HepG2 (cell line): ENCODE data around the gene NEDD8. TPM values are rescaled to one million over a fixed set of nuclear protein-coding genes. Genes with fewer than 3 reads are reported as not detected.
A peak's percentile ranks its signal among the peaks of the same experiment; 100 is the strongest.

Experiments
- ATAC-seq: fragments of 200-7000 bp; cut with Tn5 transposase; 3 replicates; pipeline ENCODE4 v1.9.1; 2020; ENCODE audit warnings: mild to moderate bottlenecking, moderate library complexity
- BruUV-seq: library from RNA; stranded (reverse); fragments of 400-500 nt; replicated peaks from 2 replicates; lab custom pipeline; 2021; lab: Mats Ljungman, UMichigan
- CTCF ChIA-PET: fragments of 300-600 bp; formaldehyde crosslinking; extraction: SDS; loops from one replicate; lab custom pipeline; 2021; ENCODE audit warnings: low total read pairs, inconsistent platforms, low intra/inter-chr PET ratio; lab: Yijun Ruan, JAX
- POLR2A ChIA-PET: fragments of 350-600 bp; sonication (Branson Sonifier 250); formaldehyde crosslinking; loops from one replicate; lab custom pipeline; 2020; ENCODE audit warnings: antibody characterized with exemption, inconsistent platforms; lab: Yijun Ruan, JAX
- DNase-seq: peaks from one replicate; pipeline ENCODE4 v3.0.0-alpha.2; 2015; ENCODE audit warnings: low spot score
- FAIRE-seq: peaks from 3 replicates; lab custom pipeline; 2011; peaks lifted over from hg19 to GRCh38; lab: Jason Lieb, UNC
- H2AFZ ChIP-seq: one replicate; pipeline ENCODE4 v1.6.1; 2011; ENCODE audit warnings: low read length, inconsistent platforms
- H3K27ac ChIP-seq: fragments of 300-600 bp; 3 replicates; pipeline ENCODE4 v1.8.0; 2011; ENCODE audit warnings: mixed run types, mild to moderate bottlenecking, mixed read lengths, low read length, inconsistent platforms; ENCODE audit not compliant: insufficient read depth; ENCODE audit errors: extremely low read length
- H3K27me3 ChIP-seq, 2 experiments: fragments of 200-600 bp in 1 of 2; 2 replicates in 1 of 2; 3 replicates in 1 of 2; pipeline versions ENCODE4 v1.6.0 to v1.8.0; 2011; ENCODE audit warnings: low read length in 2 of 2, mild to moderate bottlenecking in 2 of 2, moderate library complexity in 2 of 2, inconsistent platforms in 1 of 2; ENCODE audit not compliant: insufficient read depth in 2 of 2, control insufficient read depth in 1 of 2
- H3K36me3 ChIP-seq, 2 experiments: fragments of 200-600 bp in 1 of 2; replicated peaks in 1 of 2; 2 replicates in 1 of 2; 3 replicates in 1 of 2; pipeline versions ENCODE4 v1.5.1 to v1.8.0; 2011; ENCODE audit warnings: low read length in 2 of 2, inconsistent platforms in 1 of 2; ENCODE audit not compliant: insufficient read depth in 2 of 2, control insufficient read depth in 1 of 2
- H3K4me1 ChIP-seq: 2 replicates; pipeline ENCODE4 v1.5.1; 2012; ENCODE audit warnings: low read length, inconsistent platforms; ENCODE audit not compliant: insufficient read depth
- H3K4me2 ChIP-seq: 2 replicates; pipeline ENCODE4 v1.6.0; 2011; ENCODE audit warnings: low read depth, low read length, inconsistent platforms
- H3K4me3 ChIP-seq, 3 experiments: fragments of 200-600 bp in 1 of 3; sonication (generic), shearing (Covaris generic) in 1 of 3; replicated peaks in 1 of 3; 2 replicates each; pipeline ENCODE4 v1.5.1; 2011 to 2016; ENCODE audit warnings: low read length in 3 of 3, inconsistent platforms in 2 of 3, low read depth in 2 of 3, mild to moderate bottlenecking in 2 of 3, control low read depth in 1 of 3, mixed read lengths in 1 of 3; ENCODE audit not compliant: insufficient read depth in 1 of 3
- H3K79me2 ChIP-seq: one replicate; pipeline ENCODE4 v1.6.1; 2011; ENCODE audit warnings: low read length, inconsistent platforms; ENCODE audit not compliant: insufficient read depth
- H3K9ac ChIP-seq: 2 replicates; pipeline ENCODE4 v1.6.0; 2011; ENCODE audit warnings: mild to moderate bottlenecking, low read depth, low read length, inconsistent platforms; ENCODE audit not compliant: insufficient read depth
- H3K9me3 ChIP-seq: 2 replicates; pipeline ENCODE4 v1.5.1; 2012; ENCODE audit warnings: mild to moderate bottlenecking, low read length
- H4K20me1 ChIP-seq: 2 replicates; pipeline ENCODE4 v1.6.0; 2011; ENCODE audit warnings: inconsistent platforms, mild to moderate bottlenecking, low read length, moderate library complexity; ENCODE audit not compliant: insufficient read depth
- BORCS8-MEF2B ChIP-seq: sonication (generic); formaldehyde crosslinking; IDR thresholded peaks from 2 replicates; pipeline ENCODE4 v1.8.0; 2022; ENCODE audit warnings: mild to moderate bottlenecking, missing genetic modification reagents
- PAF1 ChIP-seq: IDR thresholded peaks from 2 replicates; pipeline ENCODE4 v1.6.1; 2016; ENCODE audit warnings: missing genetic modification reagents, missing compliant biosample characterization
- SP4 ChIP-seq: sonication (generic); formaldehyde crosslinking; IDR thresholded peaks from 2 replicates; pipeline ENCODE4 v1.8.1; 2023; ENCODE audit warnings: mild to moderate bottlenecking, missing genetic modification reagents
- TMF1 ChIP-seq: sonication (generic); formaldehyde crosslinking; IDR thresholded peaks from 2 replicates; pipeline ENCODE4 v1.8.1; 2022; ENCODE audit warnings: low read depth, missing genetic modification reagents
- TRIM24 ChIP-seq: sonication (generic); formaldehyde crosslinking; IDR thresholded peaks from 2 replicates; pipeline ENCODE4 v1.8.0; 2022; ENCODE audit warnings: mild to moderate bottlenecking, missing genetic modification reagents
- ZC3H13 ChIP-seq: sonication (generic); formaldehyde crosslinking; IDR thresholded peaks from 2 replicates; pipeline ENCODE4 v1.8.1; 2023; ENCODE audit warnings: mild to moderate bottlenecking, missing genetic modification reagents, moderate library complexity
- ZNF232 ChIP-seq: sonication (generic); formaldehyde crosslinking; IDR thresholded peaks from 2 replicates; pipeline ENCODE4 v1.4.0; 2020; ENCODE audit warnings: missing genetic modification reagents, borderline replicate concordance
- ZNF333 ChIP-seq: sonication (generic); formaldehyde crosslinking; IDR thresholded peaks from 2 replicates; pipeline ENCODE4 v1.4.0; 2020; ENCODE audit warnings: mild to moderate bottlenecking, missing genetic modification reagents, borderline replicate concordance
- ZNF558 ChIP-seq: sonication (generic); formaldehyde crosslinking; IDR thresholded peaks from 2 replicates; pipeline ENCODE4 v1.9.0; 2022; ENCODE audit warnings: mild to moderate bottlenecking, missing genetic modification reagents, borderline replicate concordance
- ZNF670 ChIP-seq: sonication (generic); formaldehyde crosslinking; IDR thresholded peaks from 2 replicates; pipeline ENCODE4 v1.8.0; 2022; ENCODE audit warnings: mild to moderate bottlenecking, missing genetic modification reagents, borderline replicate concordance
- WGBS: methylation state at CpG from one replicate; pipeline ENCODE4 v1.1.6; 2017; ENCODE audit warnings: low lambda C conversion rate; 5-methylcytosine and 5-hydroxymethylcytosine counted together
- in situ Hi-C: cut with HindIII; loops from 2 replicates; pipeline ENCODE4 v1.10.0; 2017; ENCODE audit warnings: low pct_unique_long_range_greater_than_20kb; ENCODE audit not compliant: extremely low pct_ligation_motif_present
- intact Hi-C: fragments of 100-400 bp; cut with micrococcal nuclease; formaldehyde crosslinking; loops from one replicate; pipeline ENCODE4 v1.10.0; 2022; ENCODE audit not compliant: unreplicated experiment
- polyA plus RNA-seq, 8 experiments: library from polyadenylated mRNA; depleted of rRNA in 3 of 8; stranded (reverse) in 7 of 8; unstranded in 1 of 8; fragments of >200 nt; fragmentation: Illumina TruSeq in 4 of 8; extraction: Trizol in 4 of 8; gene quantifications; 2 replicates each; pipeline versions ENCODE4 v1.2.1 to v1.2.3, GENCODE V29; 2011 to 2016; ENCODE audit warnings: low read depth in 4 of 8, missing spikeins in 1 of 8, mixed read lengths in 1 of 8; ENCODE audit not compliant: insufficient read depth in 1 of 8
- total RNA-seq, 5 experiments: library from RNA; depleted of rRNA; stranded (reverse); fragments of >200 nt; fragmentation: Illumina TruSeq; extraction: Trizol; gene quantifications; 2 replicates each; pipeline ENCODE4 v1.2.3, GENCODE V29; 2016; ENCODE audit warnings: low read depth in 1 of 5
- TF ChIP-seq, protein P1 (sequence below): sonication (generic); formaldehyde crosslinking; IDR thresholded peaks from 2 replicates; pipeline ENCODE4 v1.5.0; 2020; ENCODE audit warnings: mild to moderate bottlenecking, missing genetic modification reagents, borderline replicate concordance
- TF ChIP-seq, protein P2 (sequence below): sonication (generic); formaldehyde crosslinking; IDR thresholded peaks from 2 replicates; pipeline ENCODE4 v1.4.0; 2020; ENCODE audit warnings: mild to moderate bottlenecking, missing genetic modification reagents
- TF ChIP-seq, protein P3 (sequence below): sonication (generic); formaldehyde crosslinking; IDR thresholded peaks from 2 replicates; pipeline ENCODE4 v1.8.0; 2023; ENCODE audit warnings: mild to moderate bottlenecking, missing genetic modification reagents
- TF ChIP-seq, protein P4 (sequence below): sonication (generic); formaldehyde crosslinking; IDR thresholded peaks from 2 replicates; pipeline ENCODE4 v1.8.1; 2023; ENCODE audit warnings: mild to moderate bottlenecking, missing genetic modification reagents

NEDD8 gene
- total and polyA plus RNA-seq, 2 of the 13 experiments (the other 11 are each of a cell fraction or from before 2014, with no cell fraction given) = 535 to 713 TPM

DNA sequence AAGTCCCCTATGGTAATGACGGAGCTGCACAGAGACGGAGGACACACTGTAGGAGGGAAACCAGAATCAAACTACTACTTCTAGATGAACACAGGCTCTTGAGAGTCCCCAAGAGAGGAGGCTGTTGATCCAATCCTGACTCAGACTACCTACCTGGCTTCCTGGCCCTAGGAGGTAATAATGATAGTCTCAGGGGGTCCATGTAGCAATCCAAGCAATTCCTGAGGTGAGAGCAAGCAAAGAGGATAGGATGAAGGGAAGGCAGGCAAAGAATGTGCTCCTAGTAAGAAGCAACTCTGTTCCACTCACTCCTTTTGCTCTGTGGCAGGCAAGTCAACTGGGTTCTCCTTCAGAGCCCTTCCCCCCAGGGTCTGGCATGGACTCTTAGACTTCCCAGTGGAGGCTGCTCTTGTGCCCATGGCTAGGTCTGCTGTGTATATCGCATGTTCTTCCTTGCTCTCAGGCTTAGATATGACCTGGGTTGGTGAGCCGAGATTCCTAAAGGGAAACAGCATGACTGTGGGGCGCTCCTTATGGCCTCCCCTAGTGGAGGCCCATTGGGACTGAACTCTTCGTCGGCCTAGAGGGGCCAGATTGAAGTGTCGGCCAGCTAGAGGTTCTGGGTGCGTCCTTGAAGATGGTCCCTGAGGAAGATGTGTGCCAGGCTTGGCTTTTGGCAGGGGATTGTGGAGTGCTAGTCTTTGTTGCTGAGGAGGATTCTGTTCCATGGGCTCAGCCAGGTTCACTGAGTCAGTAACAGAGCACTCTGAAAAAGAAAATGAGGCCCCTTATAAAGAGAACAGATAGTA, 8.1 kb upstream of the NEDD8 start:
- no peak overlapping the region for H3K4me3 ChIP-seq
- in situ Hi-C loops (loop anchor here (5.0 to 10.0 kb wide), 2 partner anchors 57 to 194 kb away; partner anchors contain the start of genes DHRS1 and NOP9), intact Hi-C loops (no loop called here)
- peaks cover 41 to 58% of the 10 kb centered on the region in 2 experiments for H3K36me3 ChIP-seq
- FAIRE-seq = no peak
- BruUV-seq = no TSS peak
- 97% methylated on average over 9 of the region's 9 CpGs for WGBS
- 0 out of 2 replicates have a peak, but pooled peaks cover 3% of the 10 kb centered on the region for H4K20me1 ChIP-seq
- H3K4me2 ChIP-seq = no peak overlapping the region
- peaks cover 45% of the 10 kb centered on the region for H3K4me1 ChIP-seq
- no peak overlapping the region for H3K9ac ChIP-seq
- no peak for DNase-seq
- peaks cover 12% of the 10 kb centered on the region for H3K79me2 ChIP-seq
- H2AFZ ChIP-seq = no peak overlapping the region
- POLR2A ChIA-PET = interaction anchor here (0.7 to 18.0 kb wide), 9 partner anchors 7 to 190 kb away, joined by 4 to 850 read pairs (median 62); partner anchors contain the start of genes CBLN3, CHMP4A, CIDEB and DCAF11
- H3K27ac ChIP-seq = no peak overlapping the region
- H3K27me3 ChIP-seq = no peaks in the 10 kb centered on the region; a peak in 1 of 5 replicates
- ATAC-seq = no peak
- no peaks in the 10 kb centered on the region for H3K9me3 ChIP-seq
- CTCF ChIA-PET = interaction anchor here (1.3 kb wide), 1 partner anchor 56 kb away, joined by 3 read pairs; no protein-coding TSS in a partner anchor
- TF ChIP-seq TMF1 (CRISPR knock-in tag) = 0 out of 2 replicates have a peak, but pooled peaks have one; percentile 43
- TF ChIP-seq, protein P1, sequence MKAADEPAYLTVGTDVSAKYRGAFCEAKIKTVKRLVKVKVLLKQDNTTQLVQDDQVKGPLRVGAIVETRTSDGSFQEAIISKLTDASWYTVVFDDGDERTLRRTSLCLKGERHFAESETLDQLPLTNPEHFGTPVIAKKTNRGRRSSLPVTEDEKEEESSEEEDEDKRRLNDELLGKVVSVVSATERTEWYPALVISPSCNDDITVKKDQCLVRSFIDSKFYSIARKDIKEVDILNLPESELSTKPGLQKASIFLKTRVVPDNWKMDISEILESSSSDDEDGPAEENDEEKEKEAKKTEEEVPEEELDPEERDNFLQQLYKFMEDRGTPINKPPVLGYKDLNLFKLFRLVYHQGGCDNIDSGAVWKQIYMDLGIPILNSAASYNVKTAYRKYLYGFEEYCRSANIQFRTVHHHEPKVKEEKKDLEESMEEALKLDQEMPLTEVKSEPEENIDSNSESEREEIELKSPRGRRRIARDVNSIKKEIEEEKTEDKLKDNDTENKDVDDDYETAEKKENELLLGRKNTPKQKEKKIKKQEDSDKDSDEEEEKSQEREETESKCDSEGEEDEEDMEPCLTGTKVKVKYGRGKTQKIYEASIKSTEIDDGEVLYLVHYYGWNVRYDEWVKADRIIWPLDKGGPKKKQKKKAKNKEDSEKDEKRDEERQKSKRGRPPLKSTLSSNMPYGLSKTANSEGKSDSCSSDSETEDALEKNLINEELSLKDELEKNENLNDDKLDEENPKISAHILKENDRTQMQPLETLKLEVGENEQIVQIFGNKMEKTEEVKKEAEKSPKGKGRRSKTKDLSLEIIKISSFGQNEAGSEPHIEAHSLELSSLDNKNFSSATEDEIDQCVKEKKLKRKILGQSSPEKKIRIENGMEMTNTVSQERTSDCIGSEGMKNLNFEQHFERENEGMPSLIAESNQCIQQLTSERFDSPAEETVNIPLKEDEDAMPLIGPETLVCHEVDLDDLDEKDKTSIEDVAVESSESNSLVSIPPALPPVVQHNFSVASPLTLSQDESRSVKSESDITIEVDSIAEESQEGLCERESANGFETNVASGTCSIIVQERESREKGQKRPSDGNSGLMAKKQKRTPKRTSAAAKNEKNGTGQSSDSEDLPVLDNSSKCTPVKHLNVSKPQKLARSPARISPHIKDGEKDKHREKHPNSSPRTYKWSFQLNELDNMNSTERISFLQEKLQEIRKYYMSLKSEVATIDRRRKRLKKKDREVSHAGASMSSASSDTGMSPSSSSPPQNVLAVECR (CRISPR knock-in tag) = 0 out of 2 replicates have a peak, but pooled peaks have one; percentile 22
- 0 out of 2 replicates have a peak, but pooled peaks have one; percentile 78 for TF ChIP-seq ZNF333
- TF ChIP-seq ZNF670 (CRISPR knock-in tag) = no peak
- TF ChIP-seq SP4 (CRISPR knock-in tag) = peak; percentile 24; the same call in 1 of the 2 replicates
- TF ChIP-seq, protein P2, sequence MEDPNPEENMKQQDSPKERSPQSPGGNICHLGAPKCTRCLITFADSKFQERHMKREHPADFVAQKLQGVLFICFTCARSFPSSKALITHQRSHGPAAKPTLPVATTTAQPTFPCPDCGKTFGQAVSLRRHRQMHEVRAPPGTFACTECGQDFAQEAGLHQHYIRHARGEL (CRISPR knock-in tag) = 0 out of 2 replicates have a peak, but pooled peaks have one; percentile 61
- TF ChIP-seq BORCS8-MEF2B (CRISPR knock-in tag) = peak; percentile 22; the same call in 1 of the 2 replicates
- peak; percentile 77; the same call in 1 of the 2 replicates for TF ChIP-seq PAF1 (CRISPR knock-in tag)
- TF ChIP-seq, protein P3, sequence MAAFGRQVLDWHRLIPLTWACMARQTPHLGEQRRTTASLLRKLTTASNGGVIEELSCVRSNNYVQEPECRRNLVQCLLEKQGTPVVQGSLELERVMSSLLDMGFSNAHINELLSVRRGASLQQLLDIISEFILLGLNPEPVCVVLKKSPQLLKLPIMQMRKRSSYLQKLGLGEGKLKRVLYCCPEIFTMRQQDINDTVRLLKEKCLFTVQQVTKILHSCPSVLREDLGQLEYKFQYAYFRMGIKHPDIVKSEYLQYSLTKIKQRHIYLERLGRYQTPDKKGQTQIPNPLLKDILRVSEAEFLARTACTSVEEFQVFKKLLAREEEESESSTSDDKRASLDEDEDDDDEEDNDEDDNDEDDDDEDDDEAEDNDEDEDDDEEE = no peak
- peak; percentile 25; the same call in 1 of the 2 replicates for TF ChIP-seq ZC3H13
- 0 out of 2 replicates have a peak, but pooled peaks have one; percentile 11 for TF ChIP-seq ZNF558 (CRISPR knock-in tag)
- no peak for TF ChIP-seq ZNF232 (CRISPR knock-in tag)
- 0 out of 2 replicates have a peak, but pooled peaks have one; percentile 15 for TF ChIP-seq TRIM24 (CRISPR knock-in tag)
- TF ChIP-seq, protein P4, sequence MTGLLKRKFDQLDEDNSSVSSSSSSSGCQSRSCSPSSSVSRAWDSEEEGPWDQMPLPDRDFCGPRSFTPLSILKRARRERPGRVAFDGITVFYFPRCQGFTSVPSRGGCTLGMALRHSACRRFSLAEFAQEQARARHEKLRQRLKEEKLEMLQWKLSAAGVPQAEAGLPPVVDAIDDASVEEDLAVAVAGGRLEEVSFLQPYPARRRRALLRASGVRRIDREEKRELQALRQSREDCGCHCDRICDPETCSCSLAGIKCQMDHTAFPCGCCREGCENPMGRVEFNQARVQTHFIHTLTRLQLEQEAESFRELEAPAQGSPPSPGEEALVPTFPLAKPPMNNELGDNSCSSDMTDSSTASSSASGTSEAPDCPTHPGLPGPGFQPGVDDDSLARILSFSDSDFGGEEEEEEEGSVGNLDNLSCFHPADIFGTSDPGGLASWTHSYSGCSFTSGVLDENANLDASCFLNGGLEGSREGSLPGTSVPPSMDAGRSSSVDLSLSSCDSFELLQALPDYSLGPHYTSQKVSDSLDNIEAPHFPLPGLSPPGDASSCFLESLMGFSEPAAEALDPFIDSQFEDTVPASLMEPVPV (CRISPR knock-in tag) = 0 out of 2 replicates have a peak, but pooled peaks have one; percentile 39
